DOHH2 (cell line): ENCODE results near the gene SLC7A7.
A peak's percentile ranks its signal among the peaks of the same experiment; 100 is the strongest.
"Not testable (repeated sequence)": the region's sequence is repeated elsewhere in the genome, so short reads cannot be mapped to it uniquely, and the experiment has no call there.

Experiments
- H3F3A ChIP-seq: fragments of 200-600 bp; sonication (generic), shearing (Covaris generic); 2 replicates; pipeline ENCODE4 v1.6.0; 2016; ENCODE audit warnings: antibody characterized with exemption, mild to moderate bottlenecking; ENCODE audit not compliant: control insufficient read depth, insufficient read depth
- H3K27ac ChIP-seq: fragments of 200-600 bp; sonication (generic); 2 replicates; pipeline ENCODE4 v1.5.1; 2014; ENCODE audit warnings: low read depth, mild to moderate bottlenecking, low read length, moderate library complexity
- H3K27me3 ChIP-seq: fragments of 200-600 bp; sonication (generic); 2 replicates; pipeline ENCODE4 v1.6.1; 2014; ENCODE audit warnings: mild to moderate bottlenecking, low read length, mixed read lengths; ENCODE audit not compliant: control insufficient read depth
- H3K36me3 ChIP-seq: fragments of 200-600 bp; sonication (generic); 2 replicates; pipeline ENCODE4 v1.6.1; 2014; ENCODE audit warnings: mild to moderate bottlenecking, low read length, moderate library complexity, mixed read lengths; ENCODE audit not compliant: control insufficient read depth
- H3K4me1 ChIP-seq: fragments of 200-600 bp; sonication (generic); 2 replicates; pipeline ENCODE4 v1.6.1; 2014; ENCODE audit warnings: mild to moderate bottlenecking, low read length, mixed read lengths; ENCODE audit not compliant: control insufficient read depth
- H3K4me2 ChIP-seq: fragments of 200-600 bp; sonication (generic); 2 replicates; pipeline ENCODE4 v1.6.0; 2014; ENCODE audit warnings: mild to moderate bottlenecking, low read length, moderate library complexity
- H3K4me3 ChIP-seq: fragments of 200-600 bp; sonication (generic); 2 replicates; pipeline ENCODE4 v1.5.1; 2014; ENCODE audit warnings: mild to moderate bottlenecking, low read length, mixed read lengths
- H3K79me2 ChIP-seq: fragments of 200-600 bp; sonication (generic); 2 replicates; pipeline ENCODE4 v1.6.1; 2014; ENCODE audit warnings: mild to moderate bottlenecking, low read length, mixed read lengths; ENCODE audit not compliant: control insufficient read depth
- H3K9me2 ChIP-seq: fragments of 200-600 bp; sonication (generic); replicated peaks from 2 replicates; pipeline ENCODE4 v1.6.1; 2014; ENCODE audit warnings: mild to moderate bottlenecking, low read length, mixed read lengths; ENCODE audit not compliant: control insufficient read depth
- H3K9me3 ChIP-seq: fragments of 200-600 bp; sonication (generic); 2 replicates; pipeline ENCODE4 v1.6.1; 2014; ENCODE audit warnings: antibody characterized with exemption, low read length, mixed read lengths; ENCODE audit not compliant: control insufficient read depth, insufficient read depth
- H4K20me1 ChIP-seq: fragments of 200-600 bp; sonication (generic); 2 replicates; pipeline ENCODE4 v1.6.0; 2014; ENCODE audit warnings: low read depth, mild to moderate bottlenecking, antibody characterized with exemption, low read length, moderate library complexity; ENCODE audit not compliant: control insufficient read depth, insufficient read depth
- CTCF ChIP-seq: fragments of 200-600 bp; sonication (generic); IDR thresholded peaks from one replicate; pipeline ENCODE4 v1.5.1; 2014; ENCODE audit warnings: antibody characterized with exemption, mild to moderate bottlenecking, low read depth, low read length; ENCODE audit not compliant: poor library complexity, severe bottlenecking
- EZH2phosphoT487 ChIP-seq: fragments of 200-600 bp; sonication (generic); IDR thresholded peaks from 2 replicates; pipeline ENCODE4 v1.6.1; 2017; ENCODE audit warnings: borderline replicate concordance, mild to moderate bottlenecking, antibody characterized with exemption, low read length, moderate library complexity, mixed read lengths

The SLC7A7 gene

GRCh38 chr14:22794551-22794951 is 20.7 kb downstream of the SLC7A7 start:
- no peaks in the 10 kb centered on the region for H3K9me2 ChIP-seq
- no peak for TF ChIP-seq CTCF
- TF ChIP-seq EZH2phosphoT487: no peak
- H3K9me3 ChIP-seq: no peaks in the 10 kb centered on the region
- H3K79me2 ChIP-seq: peaks cover 83% of the 10 kb centered on the region
- H3K36me3 ChIP-seq: peaks cover 57% of the 10 kb centered on the region
- peak overlapping the region; percentile 64 for H3K4me2 ChIP-seq
- peak overlapping the region; percentile 100 for H3K27ac ChIP-seq
- peaks cover 95% of the 10 kb centered on the region for H3K4me1 ChIP-seq
- H4K20me1 ChIP-seq: no peaks in the 10 kb centered on the region
- H3K4me3 ChIP-seq: peak overlapping the region; percentile 48
- H3K27me3 ChIP-seq: no peaks in the 10 kb centered on the region
- H3F3A ChIP-seq: peaks cover 23% of the 10 kb centered on the region

GRCh38 chr14:22793976-22794375 is 21.3 kb downstream of the SLC7A7 start:
- H3K4me3 ChIP-seq: peak overlapping the region; percentile 48
- no peaks in the 10 kb centered on the region for H3K9me2 ChIP-seq
- H3K4me2 ChIP-seq: peak overlapping the region; percentile 64
- H4K20me1 ChIP-seq: no peaks in the 10 kb centered on the region
- peaks cover 96% of the 10 kb centered on the region for H3K4me1 ChIP-seq
- H3F3A ChIP-seq: peaks cover 23% of the 10 kb centered on the region
- peaks cover 59% of the 10 kb centered on the region for H3K36me3 ChIP-seq
- H3K79me2 ChIP-seq: peaks cover 83% of the 10 kb centered on the region
- H3K9me3 ChIP-seq: no peaks in the 10 kb centered on the region
- H3K27ac ChIP-seq: peak overlapping the region; percentile 100
- TF ChIP-seq CTCF (no peak), EZH2phosphoT487 (no peak)
- no peaks in the 10 kb centered on the region for H3K27me3 ChIP-seq

GRCh38 chr14:22793550-22793949 is 21.7 kb downstream of the SLC7A7 start:
- Histone ChIP-seq H3F3A (peaks cover 21% of the 10 kb centered on the region), H3K4me1 (peaks cover 96% of the 10 kb centered on the region), H3K36me3 (peaks cover 60% of the 10 kb centered on the region), H3K4me2 (peak overlapping the region; percentile 64; the same call in 1 of the 2 replicates), H3K79me2 (peaks cover 83% of the 10 kb centered on the region), H3K27ac (peak overlapping the region; percentile 100)
- H3K9me2 ChIP-seq, H3K27me3 ChIP-seq, H3K9me3 ChIP-seq, H4K20me1 ChIP-seq, H3K4me3 ChIP-seq: not testable (repeated sequence)

GRCh38 chr14:22792158-22792557 is 23.1 kb downstream of the SLC7A7 start:
- Histone ChIP-seq H3F3A (peaks cover 20% of the 10 kb centered on the region), H3K9me2 (no peaks in the 10 kb centered on the region), H3K9me3 (no peaks in the 10 kb centered on the region), H3K27me3 (no peaks in the 10 kb centered on the region), H3K79me2 (peaks cover 81% of the 10 kb centered on the region), H4K20me1 (no peaks in the 10 kb centered on the region), H3K36me3 (peaks cover 56% of the 10 kb centered on the region), H3K4me1 (peaks cover 89% of the 10 kb centered on the region), H3K4me2 (peak overlapping the region; percentile 83), H3K4me3 (0 out of 2 replicates have a peak overlapping the region, but pooled peaks have one; percentile 4), H3K27ac (peak overlapping the region; percentile 94)
- no peak for TF ChIP-seq EZH2phosphoT487
- no peak for TF ChIP-seq CTCF
